H9 (cell line): Measurements from ENCODE around the gene ANO3. TPM values are rescaled to one million over a fixed set of nuclear protein-coding genes. Genes with fewer than 3 reads are reported as not detected.

Source experiments
- DNase-seq: peaks from one replicate; pipeline ENCODE4 v3.0.0-alpha.2; 2017
- H2AFZ ChIP-seq: one replicate; pipeline ENCODE4 v1.6.1; 2013; ENCODE audit warnings: mild to moderate bottlenecking, low read length, control low read depth, moderate library complexity
- H2AK5ac ChIP-seq: 2 replicates; pipeline ENCODE4 v1.6.1; 2013; ENCODE audit warnings: low read length, control low read depth, mixed read lengths; ENCODE audit not compliant: insufficient read length
- H2BK120ac ChIP-seq: one replicate; pipeline ENCODE4 v1.6.1; 2013; ENCODE audit warnings: low read depth, mild to moderate bottlenecking, low read length, control low read depth, inconsistent platforms; ENCODE audit not compliant: poor library complexity, severe bottlenecking
- H2BK12ac ChIP-seq: 2 replicates; pipeline ENCODE4 v1.6.1; 2013; ENCODE audit warnings: low read length, control low read depth, mixed read lengths, low read depth; ENCODE audit not compliant: insufficient read length
- H2BK15ac ChIP-seq: 2 replicates; pipeline ENCODE4 v1.6.1; 2013; ENCODE audit warnings: low read depth, low read length, control low read depth
- H2BK20ac ChIP-seq: one replicate; pipeline ENCODE4 v1.6.1; 2013; ENCODE audit warnings: low read depth, mild to moderate bottlenecking, low read length, control low read depth, inconsistent platforms; ENCODE audit not compliant: poor library complexity, severe bottlenecking
- H2BK5ac ChIP-seq: 2 replicates; pipeline ENCODE4 v1.6.1; 2013; ENCODE audit warnings: low read length, control low read depth, mixed read lengths; ENCODE audit not compliant: insufficient read length
- H3K14ac ChIP-seq: 2 replicates; pipeline ENCODE4 v1.6.1; 2013; ENCODE audit warnings: low read length, control low read depth; ENCODE audit not compliant: insufficient read depth
- H3K18ac ChIP-seq: 2 replicates; pipeline ENCODE4 v1.6.1; 2013; ENCODE audit warnings: low read depth, mild to moderate bottlenecking, mixed read lengths, low read length, control low read depth; ENCODE audit not compliant: insufficient read length
- H3K23ac ChIP-seq: 2 replicates; pipeline ENCODE4 v1.6.1; 2013; ENCODE audit warnings: low read length, control low read depth, mixed read lengths, low read depth; ENCODE audit not compliant: insufficient read length
- H3K23me2 ChIP-seq: 2 replicates; pipeline ENCODE4 v1.6.1; 2013; ENCODE audit warnings: low read depth, mild to moderate bottlenecking, mixed read lengths, low read length, control low read depth; ENCODE audit not compliant: insufficient read length, poor library complexity, severe bottlenecking
- H3K27ac ChIP-seq: 2 replicates; pipeline ENCODE4 v1.5.1; 2013; ENCODE audit warnings: low read length, control low read depth, mixed read lengths, low read depth; ENCODE audit not compliant: insufficient read length
- H3K27me3 ChIP-seq: 2 replicates; pipeline ENCODE4 v1.6.1; 2013; ENCODE audit warnings: low read length, control low read depth, inconsistent platforms; ENCODE audit not compliant: insufficient read depth
- H3K4ac ChIP-seq: 2 replicates; pipeline ENCODE4 v1.6.1; 2013; ENCODE audit warnings: low read depth, mild to moderate bottlenecking, control low read depth, inconsistent platforms, low read length, moderate library complexity
- H3K4me1 ChIP-seq: 2 replicates; pipeline ENCODE4 v1.6.1; 2013; ENCODE audit warnings: low read length, control low read depth, inconsistent platforms; ENCODE audit not compliant: insufficient read depth
- H3K4me2 ChIP-seq: 2 replicates; pipeline ENCODE4 v1.6.1; 2013; ENCODE audit warnings: low read length, control low read depth, mixed read lengths; ENCODE audit not compliant: insufficient read length, insufficient read depth
- H3K56ac ChIP-seq: 2 replicates; pipeline ENCODE4 v1.6.1; 2013; ENCODE audit warnings: low read depth, mild to moderate bottlenecking, mixed read lengths, low read length, control low read depth; ENCODE audit not compliant: insufficient read length
- H3K79me1 ChIP-seq: 2 replicates; pipeline ENCODE4 v1.6.1; 2013; ENCODE audit warnings: low read depth, mild to moderate bottlenecking, moderate library complexity, low read length, control low read depth, inconsistent platforms; ENCODE audit not compliant: insufficient read depth, poor library complexity, severe bottlenecking
- H3K79me2 ChIP-seq: 2 replicates; pipeline ENCODE4 v1.6.1; 2013; ENCODE audit warnings: low read length, control low read depth, inconsistent platforms; ENCODE audit not compliant: insufficient read depth
- H3K9ac ChIP-seq: 2 replicates; pipeline ENCODE4 v1.6.1; 2013; ENCODE audit warnings: low read length, control low read depth, mixed read lengths; ENCODE audit not compliant: insufficient read length; ENCODE audit errors: extremely low read depth
- H3K9me3 ChIP-seq: one replicate; pipeline ENCODE4 v1.6.1; 2013; ENCODE audit warnings: low read depth, low read length, inconsistent platforms; ENCODE audit not compliant: control insufficient read depth
- H3T11ph ChIP-seq: one replicate; pipeline ENCODE4 v1.6.1; 2013; ENCODE audit warnings: mild to moderate bottlenecking, low read length, control low read depth, inconsistent platforms
- H4K20me1 ChIP-seq: one replicate; pipeline ENCODE4 v1.6.1; 2013; ENCODE audit not compliant: control insufficient read depth, insufficient read length, insufficient read depth
- H4K5ac ChIP-seq: 2 replicates; pipeline ENCODE4 v1.6.1; 2013; ENCODE audit warnings: low read depth, mild to moderate bottlenecking, mixed read lengths, low read length, control low read depth; ENCODE audit not compliant: insufficient read length
- H4K8ac ChIP-seq: replicated peaks from 2 replicates; pipeline ENCODE4 v1.6.1; 2013; ENCODE audit warnings: low read length, control low read depth, mixed read lengths, low read depth; ENCODE audit not compliant: insufficient read length
- H4K91ac ChIP-seq: 2 replicates; pipeline ENCODE4 v1.6.1; 2013; ENCODE audit warnings: low read depth, mild to moderate bottlenecking, moderate library complexity, mixed read lengths, low read length, control low read depth; ENCODE audit not compliant: insufficient read length
- H3K27ac Mint-ChIP-seq, 3 experiments: 2 replicates in 2 of 3; 3 replicates in 1 of 3; pipeline ENCODE4 v1.8.0; 2020 to 2021; ENCODE audit warnings: mixed read lengths in 3 of 3, mild to moderate bottlenecking in 1 of 3, moderate library complexity in 1 of 3
- H3K27me3 Mint-ChIP-seq: 2 replicates; pipeline ENCODE4 v1.8.0; 2021; ENCODE audit warnings: low read depth, mild to moderate bottlenecking, moderate library complexity, mixed read lengths
- H3K36me3 Mint-ChIP-seq, 3 experiments: 2 replicates in 2 of 3; 3 replicates in 1 of 3; pipeline ENCODE4 v1.8.0; 2020 to 2021; ENCODE audit warnings: low read depth in 3 of 3, mixed read lengths in 3 of 3; ENCODE audit not compliant: insufficient read depth in 1 of 3
- H3K4me1 Mint-ChIP-seq, 2 experiments: 2 replicates each; pipeline ENCODE4 v1.8.0; 2020; ENCODE audit warnings: mixed read lengths in 2 of 2
- H3K4me3 Mint-ChIP-seq, 2 experiments: 2 replicates in 1 of 2; 3 replicates in 1 of 2; pipeline ENCODE4 v1.8.0; 2020 to 2021; ENCODE audit warnings: mild to moderate bottlenecking in 2 of 2, mixed read lengths in 2 of 2, moderate library complexity in 1 of 2
- H3K9me3 Mint-ChIP-seq, 2 experiments: 2 replicates in 1 of 2; 3 replicates in 1 of 2; pipeline ENCODE4 v1.8.0; 2020; ENCODE audit warnings: mild to moderate bottlenecking in 2 of 2, mixed read lengths in 2 of 2, moderate library complexity in 1 of 2
- WGBS: extraction: QIAGEN DNeasy Blood & Tissue Kit; methylation state at CpG from one replicate; pipeline ENCODE4 v1.1.7; 2013; ENCODE audit warnings: missing lambda C conversion rate, low lambda C conversion rate, mixed read lengths; ENCODE audit not compliant: insufficient read length; ENCODE audit errors: extremely low coverage; 5-methylcytosine and 5-hydroxymethylcytosine counted together
- total RNA-seq: library from RNA; stranded (reverse); gene quantifications from 2 replicates; pipeline ENCODE4 v1.2.1, GENCODE V29; 2021
- TF ChIP-seq, protein P1 (sequence below): fragments of 200-600 bp; sonication (generic); conservative IDR thresholded peaks from 3 replicates; pipeline ENCODE4 v1.8.0; 2021; ENCODE audit warnings: antibody characterized with exemption, mild to moderate bottlenecking

The ANO3 gene
- total RNA-seq, 1 experiment from 2014 or later: not detected

DNA sequence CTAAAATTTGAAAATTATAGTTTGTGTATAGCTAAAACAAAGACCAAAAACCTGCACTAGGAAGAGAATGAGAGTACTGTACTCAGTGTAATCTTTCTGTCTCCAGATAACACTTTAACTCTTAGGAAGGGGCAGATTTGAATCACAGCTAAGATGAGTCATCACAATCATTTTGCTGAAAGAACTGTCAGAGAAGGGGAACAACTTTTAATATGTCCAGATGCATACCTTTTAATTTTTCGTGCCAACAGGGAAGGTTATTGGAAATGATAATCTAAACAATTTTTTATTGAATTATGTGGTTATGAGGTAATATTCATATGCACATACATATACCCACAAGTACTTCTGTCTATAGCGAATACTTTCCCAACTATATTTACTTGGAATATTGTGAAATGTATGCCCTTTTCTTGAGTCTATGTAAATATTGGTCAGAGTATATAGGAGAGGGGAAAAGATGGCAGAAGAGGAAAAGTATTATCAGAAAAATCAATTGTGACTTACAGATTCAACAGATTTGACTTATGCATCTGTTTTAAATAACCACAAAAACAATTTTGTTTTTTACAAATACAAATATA, 291.2 kb downstream of the ANO3 start:
- H4K5ac ChIP-seq: no peak overlapping the region
- H3K79me1 ChIP-seq: no peaks in the 10 kb centered on the region
- no peak overlapping the region for H2AFZ ChIP-seq
- no peaks in the 10 kb centered on the region for H3K27me3 ChIP-seq
- WGBS: no CpG with 5 or more reads among the region's 2 CpGs
- no peak overlapping the region for H3T11ph ChIP-seq
- H3K79me2 ChIP-seq: no peaks in the 10 kb centered on the region
- H3K4ac ChIP-seq: no peak overlapping the region
- no peaks in the 10 kb centered on the region for H4K20me1 ChIP-seq
- Mint-ChIP-seq H3K4me3 (no peak overlapping the region), H3K36me3 (no peaks in the 10 kb centered on the region), H3K9me3 (no peaks in the 10 kb centered on the region), H3K27ac (no peak overlapping the region), H3K4me1 (peaks cover 6% of the 10 kb centered on the region in 2 experiments), H3K27me3 (no peaks in the 10 kb centered on the region)
- no peak overlapping the region for H3K14ac ChIP-seq
- H2BK15ac ChIP-seq: no peak overlapping the region
- H3K4me1 ChIP-seq: 0 out of 2 replicates have a peak, but pooled peaks cover 2% of the 10 kb centered on the region
- no peak for DNase-seq
- H3K4me2 ChIP-seq: no peak overlapping the region
- no peak overlapping the region for H2BK12ac ChIP-seq
- no peaks in the 10 kb centered on the region for H3K23me2 ChIP-seq
- no peak overlapping the region for H2BK120ac ChIP-seq
- H3K9me3 ChIP-seq: no peaks in the 10 kb centered on the region
- no peak overlapping the region for H4K91ac ChIP-seq
- no peak overlapping the region for H3K27ac ChIP-seq
- H3K23ac ChIP-seq: no peak overlapping the region
- H3K56ac ChIP-seq: no peak overlapping the region
- no peak overlapping the region for H2BK5ac ChIP-seq
- H3K9ac ChIP-seq: no peak overlapping the region
- H3K18ac ChIP-seq: no peak overlapping the region
- TF ChIP-seq, protein P1, sequence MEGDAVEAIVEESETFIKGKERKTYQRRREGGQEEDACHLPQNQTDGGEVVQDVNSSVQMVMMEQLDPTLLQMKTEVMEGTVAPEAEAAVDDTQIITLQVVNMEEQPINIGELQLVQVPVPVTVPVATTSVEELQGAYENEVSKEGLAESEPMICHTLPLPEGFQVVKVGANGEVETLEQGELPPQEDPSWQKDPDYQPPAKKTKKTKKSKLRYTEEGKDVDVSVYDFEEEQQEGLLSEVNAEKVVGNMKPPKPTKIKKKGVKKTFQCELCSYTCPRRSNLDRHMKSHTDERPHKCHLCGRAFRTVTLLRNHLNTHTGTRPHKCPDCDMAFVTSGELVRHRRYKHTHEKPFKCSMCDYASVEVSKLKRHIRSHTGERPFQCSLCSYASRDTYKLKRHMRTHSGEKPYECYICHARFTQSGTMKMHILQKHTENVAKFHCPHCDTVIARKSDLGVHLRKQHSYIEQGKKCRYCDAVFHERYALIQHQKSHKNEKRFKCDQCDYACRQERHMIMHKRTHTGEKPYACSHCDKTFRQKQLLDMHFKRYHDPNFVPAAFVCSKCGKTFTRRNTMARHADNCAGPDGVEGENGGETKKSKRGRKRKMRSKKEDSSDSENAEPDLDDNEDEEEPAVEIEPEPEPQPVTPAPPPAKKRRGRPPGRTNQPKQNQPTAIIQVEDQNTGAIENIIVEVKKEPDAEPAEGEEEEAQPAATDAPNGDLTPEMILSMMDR: no peak
- no peak overlapping the region for H2BK20ac ChIP-seq
- H4K8ac ChIP-seq: no peak overlapping the region
- H2AK5ac ChIP-seq: no peak overlapping the region
